Daoy (cell line): Measurements from ENCODE around the gene CIITA. TPM values are rescaled to one million over a fixed set of nuclear protein-coding genes. Genes with fewer than 3 reads are reported as not detected.
A peak's percentile ranks its signal among the peaks of the same experiment; 100 is the strongest.
"Not testable (repeated sequence)": the region's sequence is repeated elsewhere in the genome, so short reads cannot be mapped to it uniquely, and the experiment has no call there.

Experiments used
- DNase-seq: peaks from one replicate; pipeline ENCODE4 v3.0.0-alpha.2; 2015; ENCODE audit warnings: low read depth
- total RNA-seq: library from RNA; depleted of rRNA; stranded (reverse); fragments of >200 nt; shearing (Covaris generic); gene quantifications from 2 replicates; pipeline ENCODE4 v1.2.3, GENCODE V29; 2014; rRNA removed

Gene CIITA
- total RNA-seq = not detected in 2 replicates

- DNase-seq = peak; percentile 92
Observed at GRCh38 chr16:10876799-10877341, at the start of gene CIITA. Gene CIITA, plus strand, starts transcription at chr16:10877202. Its CDS starts 129 bp downstream, at chr16:10877331.

- peak; percentile 81 for DNase-seq
Observed at GRCh38 chr16:10827691-10828341, 49.2 kb upstream of the CIITA start.

GRCh38 chr16:10828851-10829366 is 48.1 kb upstream of the CIITA start:
- DNase-seq = peak; percentile 62

GRCh38 chr16:10829390-10830098 is 47.5 kb upstream of the CIITA start:
- not testable (repeated sequence) for DNase-seq

- DNase-seq = not testable (repeated sequence)
Observed at GRCh38 chr16:10830240-10830639, 46.8 kb upstream of the CIITA start.

- no peak for DNase-seq
Observed at GRCh38 chr16:10831894-10832886, 44.8 kb upstream of the CIITA start.

- no peak for DNase-seq
Observed at GRCh38 chr16:10833271-10833670, 43.7 kb upstream of the CIITA start.

- no peak for DNase-seq
Observed at GRCh38 chr16:10834130-10834529, 42.9 kb upstream of the CIITA start.

GRCh38 chr16:10834766-10835165 is 42.2 kb upstream of the CIITA start:
- DNase-seq = no peak

GRCh38 chr16:10835281-10835931 is 41.6 kb upstream of the CIITA start:
- no peak for DNase-seq

- no peak for DNase-seq
Observed at GRCh38 chr16:10836174-10836853, 40.7 kb upstream of the CIITA start.

GRCh38 chr16:10838621-10839278 is 38.3 kb upstream of the CIITA start:
- no peak for DNase-seq

GRCh38 chr16:10839279-10839666 is 37.7 kb upstream of the CIITA start:
- no peak for DNase-seq

GRCh38 chr16:10840703-10841102 is 36.3 kb upstream of the CIITA start:
- DNase-seq = no peak

- no peak for DNase-seq
Observed at GRCh38 chr16:10846213-10846998, 30.6 kb upstream of the CIITA start.

GRCh38 chr16:10847176-10847575 is 29.8 kb upstream of the CIITA start:
- DNase-seq = no peak

- DNase-seq = no peak
Observed at GRCh38 chr16:10849736-10850477, 27.1 kb upstream of the CIITA start.

- no peak for DNase-seq
Observed at GRCh38 chr16:10850478-10850850, 26.5 kb upstream of the CIITA start.
